Testis (tissue), 2 donors: ENCODE results near the gene PYDC2.

Source experiments
- CTCF ChIP-seq, 3 experiments: fragments of 450-650 bp in 2 of 3; fragments of 200-600 bp in 1 of 3; sonication (generic) in 1 of 3; IDR thresholded peaks; one replicate each; pipeline ENCODE4 v1.5.1; 2016 to 2019; ENCODE audit warnings: antibody characterized with exemption in 3 of 3, mild to moderate bottlenecking in 2 of 3, moderate library complexity in 1 of 3
- POLR2A ChIP-seq: fragments of 450-650 bp; IDR thresholded peaks from one replicate; pipeline ENCODE4 v1.6.1; 2017; ENCODE audit warnings: antibody characterized with exemption, mild to moderate bottlenecking, moderate library complexity

GRCh38 chr3:191500892-191501291, 39.9 kb downstream of the PYDC2 start:
- TF ChIP-seq CTCF (IDR thresholded peaks at IDR 0.05), result no peak
- no peak for TF ChIP-seq POLR2A
